ENCODE measurements around the gene PLOD1.

PLOD1 gene

GRCh38 chr1:11981378-11982009, 47.0 kb downstream of the PLOD1 start:
- Histone ChIP-seq H3F3A (ENCODE audit: insufficient read depth, low read length) (no peaks in the 10 kb centered on the region), H3K4me2 (ENCODE audit: low read length) (peak overlapping the region; percentile 90), H3K79me2 (ENCODE audit: insufficient read depth, low read length) (peaks cover 11% of the 10 kb centered on the region; the same call in 1 of the 2 replicates), H3K27ac (ENCODE audit: low read depth, low read length, poor library complexity, severe bottlenecking) (no peak overlapping the region), H3K4me3 (ENCODE audit: low read depth, low read length, poor library complexity, severe bottlenecking) (peak overlapping the region; percentile 95), H3K4me1 (ENCODE audit: insufficient read depth, low read length, severe bottlenecking) (peaks cover 30% of the 10 kb centered on the region), H3K36me3 (ENCODE audit: insufficient read depth, low read length) (peaks cover 40% of the 10 kb centered on the region; the same call in 1 of the 2 replicates), H3K9me3 (ENCODE audit: low read length) (no peaks in the 10 kb centered on the region), H3K27me3 (ENCODE audit: insufficient read depth, low read length) (no peaks in the 10 kb centered on the region), H4K20me1 (ENCODE audit: insufficient read depth, low read length) (no peaks in the 10 kb centered on the region), H3K9ac (ENCODE audit: low read length) (peak overlapping the region; percentile 93; the same call in 1 of the 2 replicates), H3K9me2 (ENCODE audit: low read depth, low read length) (no peaks in the 10 kb centered on the region), H2AFZ (ENCODE audit: low read length) (no peak overlapping the region)
- TF ChIP-seq EZH2 (IDR thresholded peaks at IDR 0.05; ENCODE audit: borderline replicate concordance, low read length), result no peak
- TF ChIP-seq CTCF (IDR thresholded peaks at IDR 0.05; ENCODE audit: low read length), result no peak

GRCh38 chr1:11982010-11982392, 47.5 kb downstream of the PLOD1 start:
- Histone ChIP-seq H3K9me3 (ENCODE audit: low read length) (no peaks in the 10 kb centered on the region), H3F3A (ENCODE audit: insufficient read depth, low read length) (no peaks in the 10 kb centered on the region), H2AFZ (ENCODE audit: low read length) (no peak overlapping the region), H3K4me2 (ENCODE audit: low read length) (peak overlapping the region; percentile 90), H3K9ac (ENCODE audit: low read length) (peak overlapping the region; percentile 93; the same call in 1 of the 2 replicates), H3K27me3 (ENCODE audit: insufficient read depth, low read length) (no peaks in the 10 kb centered on the region), H3K36me3 (ENCODE audit: insufficient read depth, low read length) (peaks cover 45% of the 10 kb centered on the region; the same call in 1 of the 2 replicates), H3K79me2 (ENCODE audit: insufficient read depth, low read length) (peaks cover 11% of the 10 kb centered on the region; the same call in 1 of the 2 replicates), H3K4me3 (ENCODE audit: low read depth, low read length, poor library complexity, severe bottlenecking) (peak overlapping the region; percentile 95), H3K27ac (ENCODE audit: low read depth, low read length, poor library complexity, severe bottlenecking) (no peak overlapping the region), H3K4me1 (ENCODE audit: insufficient read depth, low read length, severe bottlenecking) (peaks cover 30% of the 10 kb centered on the region), H3K9me2 (ENCODE audit: low read depth, low read length) (no peaks in the 10 kb centered on the region), H4K20me1 (ENCODE audit: insufficient read depth, low read length) (no peaks in the 10 kb centered on the region)
- TF ChIP-seq CTCF (IDR thresholded peaks at IDR 0.05; ENCODE audit: low read length) (peak; percentile 45), EZH2 (IDR thresholded peaks at IDR 0.05; ENCODE audit: borderline replicate concordance, low read length) (no peak)

- Histone ChIP-seq H3K9me2 (ENCODE audit: low read depth, low read length) (no peaks in the 10 kb centered on the region), H3K4me2 (ENCODE audit: low read length) (no peak overlapping the region), H3K4me1 (ENCODE audit: insufficient read depth, low read length, severe bottlenecking) (peaks cover 26% of the 10 kb centered on the region), H3K9me3 (ENCODE audit: low read length) (no peaks in the 10 kb centered on the region), H3K27me3 (ENCODE audit: insufficient read depth, low read length) (no peaks in the 10 kb centered on the region), H4K20me1 (ENCODE audit: insufficient read depth, low read length) (no peaks in the 10 kb centered on the region), H3K9ac (ENCODE audit: low read length) (no peak overlapping the region), H3F3A (ENCODE audit: insufficient read depth, low read length) (no peaks in the 10 kb centered on the region), H3K79me2 (ENCODE audit: insufficient read depth, low read length) (peaks cover 11% of the 10 kb centered on the region; the same call in 1 of the 2 replicates), H3K27ac (ENCODE audit: low read depth, low read length, poor library complexity, severe bottlenecking) (no peak overlapping the region), H3K4me3 (ENCODE audit: low read depth, low read length, poor library complexity, severe bottlenecking) (no peak overlapping the region), H3K36me3 (ENCODE audit: insufficient read depth, low read length) (peaks cover 62% of the 10 kb centered on the region), H2AFZ (ENCODE audit: low read length) (no peak overlapping the region)
- TF ChIP-seq CTCF (IDR thresholded peaks at IDR 0.05; ENCODE audit: low read length) (no peak), EZH2 (IDR thresholded peaks at IDR 0.05; ENCODE audit: borderline replicate concordance, low read length) (no peak)
These were observed 49.6 kb downstream of the PLOD1 start for GRCh38 chr1:11984121-11984520.
